AG04450 (cell line): ENCODE data around the gene MALT1. TPM values are rescaled to one million over a fixed set of nuclear protein-coding genes. Genes with fewer than 3 reads are reported as not detected.
"Not testable (repeated sequence)": the region's sequence is repeated elsewhere in the genome, so short reads cannot be mapped to it uniquely, and the experiment has no call there.

ENCODE experiments used
- CTCF ChIA-PET: fragments of 300-600, 350-600 bp; formaldehyde crosslinking; extraction: SDS; loops from one replicate; lab custom pipeline; 2022; ENCODE audit warnings: antibody characterized with exemption, inconsistent platforms; lab: Charles Lee
- POLR2A ChIA-PET: fragments of 350-600 bp; formaldehyde crosslinking; extraction: SDS; loops from one replicate; lab custom pipeline; 2021; ENCODE audit warnings: antibody characterized with exemption, inconsistent platforms; lab: Yijun Ruan, JAX
- DNase-seq: peaks from one replicate; pipeline ENCODE4 v3.0.0-alpha.2; 2011; ENCODE audit warnings: low read depth, low spot score
- H3K27ac ChIP-seq: one replicate; pipeline ENCODE4 v1.5.1; 2012; ENCODE audit warnings: low read depth, low read length, control low read depth
- H3K27me3 ChIP-seq: one replicate; pipeline ENCODE4 v1.6.0; 2012; ENCODE audit warnings: low read length; ENCODE audit not compliant: control insufficient read depth, insufficient read depth
- H3K4me3 ChIP-seq: 2 replicates; pipeline ENCODE4 v1.5.1; 2011; ENCODE audit warnings: mild to moderate bottlenecking, low read depth, low read length, control low read depth
- H3K9me3 ChIP-seq: 2 replicates; pipeline ENCODE4 v1.5.1; 2012; ENCODE audit warnings: low read length; ENCODE audit not compliant: control insufficient read depth, insufficient read depth
- CTCF ChIP-seq: IDR thresholded peaks from 2 replicates; pipeline ENCODE4 v1.5.1; 2011; ENCODE audit warnings: low read depth, low read length, control low read depth, inconsistent platforms
- polyA plus RNA-seq: library from polyadenylated mRNA; depleted of rRNA; stranded (reverse); fragments of >200 nt; gene quantifications from 2 replicates; pipeline ENCODE4 v1.2.3, GENCODE V29; 2011

The MALT1 gene
- polyA plus RNA-seq, 1 experiment = 24.3 TPM

- POLR2A ChIA-PET = no interaction called here
- no peak for DNase-seq
Measured at GRCh38 chr18:58754544-58755068, 83.3 kb downstream of the MALT1 start.

GRCh38 chr18:58755304-58756010 is 84.2 kb downstream of the MALT1 start:
- POLR2A ChIA-PET = no interaction called here
- no peak for DNase-seq
- Histone ChIP-seq H3K27me3 (no peaks in the 10 kb centered on the region), H3K27ac (no peak overlapping the region), H3K4me3 (no peak overlapping the region), H3K9me3 (no peaks in the 10 kb centered on the region)
- CTCF ChIA-PET = interaction anchor here (0.6 to 4.1 kb wide), 5 partner anchors 9 to 315 kb away, joined by 3 to 34 read pairs (median 7); no protein-coding TSS in a partner anchor
- TF ChIP-seq CTCF = no peak

More at GRCh38 chr18:58754544-58755068, 83.3 kb downstream of the MALT1 start:
- TF ChIP-seq CTCF = no peak
- Histone ChIP-seq H3K4me3 (no peak overlapping the region), H3K27ac (no peak overlapping the region), H3K27me3 (no peaks in the 10 kb centered on the region), H3K9me3 (no peaks in the 10 kb centered on the region)
- CTCF ChIA-PET = interaction anchor here (0.6 to 4.1 kb wide), 5 partner anchors 8 to 316 kb away, joined by 3 to 34 read pairs (median 7); no protein-coding TSS in a partner anchor

GRCh38 chr18:58756148-58756547 is 84.9 kb downstream of the MALT1 start:
- ChIA-PET POLR2A (no interaction called here), CTCF (interaction anchor here (4.1 kb wide), 1 partner anchor 8 kb away, joined by 34 read pairs; no protein-coding TSS in a partner anchor)
- DNase-seq = no peak
- H3K9me3 ChIP-seq = no peaks in the 10 kb centered on the region
- no peaks in the 10 kb centered on the region for H3K27me3 ChIP-seq
- H3K27ac ChIP-seq = no peak overlapping the region
- no peak for TF ChIP-seq CTCF
- no peak overlapping the region for H3K4me3 ChIP-seq

GRCh38 chr18:58756596-58757240 is 85.5 kb downstream of the MALT1 start:
- ChIA-PET POLR2A (no interaction called here), CTCF (interaction anchor here (4.1 kb wide), 1 partner anchor 8 kb away, joined by 34 read pairs; no protein-coding TSS in a partner anchor)
- Histone ChIP-seq H3K9me3 (no peaks in the 10 kb centered on the region), H3K27me3 (no peaks in the 10 kb centered on the region), H3K27ac (no peak overlapping the region), H3K4me3 (no peak overlapping the region)
- no peak for DNase-seq
- no peak for TF ChIP-seq CTCF

GRCh38 chr18:58757351-58757750 is 86.1 kb downstream of the MALT1 start:
- CTCF ChIA-PET = interaction anchor here (0.6 kb wide), 1 partner anchor 237 kb away, joined by 3 read pairs; no protein-coding TSS in a partner anchor
- H3K27ac ChIP-seq, POLR2A ChIA-PET: not testable (repeated sequence)

More at GRCh38 chr18:58757351-58757750, 86.1 kb downstream of the MALT1 start:
- H3K27me3 ChIP-seq, H3K4me3 ChIP-seq, DNase-seq, H3K9me3 ChIP-seq: not testable (repeated sequence)
